ENCODE measurements around the gene PCDHA8.
"Not testable (repeated sequence)": the region's sequence is repeated elsewhere in the genome, so short reads cannot be mapped to it uniquely, and the experiment has no call there.

Gene PCDHA8

DNA sequence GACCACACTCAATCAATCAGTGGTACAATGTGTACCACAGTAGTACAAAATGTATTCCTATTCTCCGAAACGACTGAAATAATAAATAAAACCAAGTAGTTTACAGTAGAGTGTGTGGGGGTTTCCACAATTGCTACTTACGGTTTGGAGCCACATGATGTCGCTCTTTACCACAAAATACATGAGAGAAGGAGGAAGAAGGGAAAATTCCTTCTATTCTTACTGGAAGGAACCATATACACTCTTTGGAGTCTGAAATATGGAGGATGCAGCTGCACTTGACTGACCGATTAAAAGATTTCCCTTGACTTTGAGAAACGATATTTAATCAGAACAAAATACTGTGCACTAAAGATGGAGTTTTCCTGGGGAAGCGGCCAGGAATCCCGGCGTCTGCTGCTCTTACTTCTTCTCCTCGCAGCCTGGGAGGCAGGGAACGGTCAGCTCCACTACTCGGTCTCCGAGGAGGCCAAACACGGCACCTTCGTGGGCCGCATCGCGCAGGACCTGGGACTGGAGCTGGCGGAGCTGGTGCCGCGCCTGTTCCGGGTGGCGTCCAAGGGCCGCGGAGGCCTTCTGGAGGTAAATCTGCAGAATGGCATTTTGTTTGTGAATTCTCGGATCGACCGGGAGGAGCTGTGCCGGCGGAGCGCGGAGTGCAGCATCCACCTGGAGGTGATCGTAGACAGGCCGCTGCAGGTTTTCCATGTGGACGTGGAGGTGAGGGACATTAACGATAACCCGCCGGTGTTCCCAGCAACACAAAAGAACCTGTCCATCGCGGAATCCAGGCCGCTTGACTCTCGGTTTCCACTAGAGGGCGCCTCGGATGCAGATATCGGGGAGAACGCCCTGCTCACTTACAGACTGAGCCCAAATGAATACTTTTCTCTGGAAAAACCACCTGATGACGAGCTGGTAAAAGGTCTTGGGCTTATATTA is 33.9 kb upstream of the PCDHA8 start, which contains the start of gene PCDHA4:
Gene PCDHA4, plus strand, starts transcription at position 235 of the 942 bp plus-strand sequence.
- Histone ChIP-seq H3K9ac (ENCODE audit: low read length) (no peak within 1 kb of the TSS), H3K4me1 (ENCODE audit: insufficient read depth, low read length) (no peaks in the 10 kb centered on the region), H3K4me3 (ENCODE audit: low read depth in 1 of 2, low read length in 2 of 2) (peak within 1 kb of the TSS in 1 of 2 donors; percentile 35), H3K36me3 (ENCODE audit: insufficient read depth, low read length) (no peaks in the 10 kb centered on the region), H3K27me3 (ENCODE audit: control insufficient read depth in 1 of 2, insufficient read depth in 2 of 2, low read length in 2 of 2) (no peaks in the 10 kb centered on the region), H3K9me3 (ENCODE audit: low read length) (no peaks in the 10 kb centered on the region), H3K27ac (ENCODE audit: low read depth, low read length) (no peak within 1 kb of the TSS)

- H3K4me1 ChIP-seq (ENCODE audit: insufficient read depth, low read length); H3K36me3 ChIP-seq (ENCODE audit: insufficient read depth, low read length); H3K9me3 ChIP-seq (ENCODE audit: low read length); H3K9ac ChIP-seq (ENCODE audit: low read length); H3K27ac ChIP-seq (ENCODE audit: low read depth, low read length); H3K27me3 ChIP-seq (ENCODE audit: control insufficient read depth in 1 of 2, insufficient read depth in 2 of 2, low read length in 2 of 2); H3K4me3 ChIP-seq (ENCODE audit: low read depth in 1 of 2, low read length in 2 of 2): not testable (repeated sequence)
Observed at GRCh38 chr5:140808241-140808888, 32.6 kb upstream of the PCDHA8 start.

- H3K9me3 ChIP-seq (ENCODE audit: low read length) = no peaks in the 10 kb centered on the region
- H3K9ac ChIP-seq (ENCODE audit: low read length) = no peak overlapping the region
- H3K27ac ChIP-seq (ENCODE audit: low read depth, low read length) = no peak overlapping the region
- no peak overlapping the region for H3K4me3 ChIP-seq (ENCODE audit: low read depth in 1 of 2, low read length in 2 of 2)
- H3K36me3 ChIP-seq (ENCODE audit: insufficient read depth, low read length) = no peaks in the 10 kb centered on the region
- no peaks in the 10 kb centered on the region for H3K27me3 ChIP-seq (ENCODE audit: control insufficient read depth in 1 of 2, insufficient read depth in 2 of 2, low read length in 2 of 2)
- H3K4me1 ChIP-seq (ENCODE audit: insufficient read depth, low read length) = no peaks in the 10 kb centered on the region
Observed at GRCh38 chr5:140808889-140809291, 32.1 kb upstream of the PCDHA8 start.

GRCh38 chr5:140821375-140822280 is 19.4 kb upstream of the PCDHA8 start, which contains the start of gene PCDHA5:
TSS of gene PCDHA5 (plus strand) at chr5:140821613.
- no peak within 1 kb of the TSS for H3K27ac ChIP-seq (ENCODE audit: low read depth, low read length)
- no peaks in the 10 kb centered on the region for H3K36me3 ChIP-seq (ENCODE audit: insufficient read depth, low read length)
- H3K4me1 ChIP-seq (ENCODE audit: insufficient read depth, low read length) = no peaks in the 10 kb centered on the region
- no peak within 1 kb of the TSS for H3K4me3 ChIP-seq (ENCODE audit: low read depth in 1 of 2, low read length in 2 of 2)
- peaks cover 5% of the 10 kb centered on the region for H3K9me3 ChIP-seq (ENCODE audit: low read length)
- no peaks in the 10 kb centered on the region for H3K27me3 ChIP-seq (ENCODE audit: control insufficient read depth in 1 of 2, insufficient read depth in 2 of 2, low read length in 2 of 2)
- no peak within 1 kb of the TSS for H3K9ac ChIP-seq (ENCODE audit: low read length)

- Histone ChIP-seq H3K9me3 (ENCODE audit: low read length) (peaks cover 5% of the 10 kb centered on the region), H3K36me3 (ENCODE audit: insufficient read depth, low read length) (no peaks in the 10 kb centered on the region), H3K27me3 (ENCODE audit: control insufficient read depth in 1 of 2, insufficient read depth in 2 of 2, low read length in 2 of 2) (no peaks in the 10 kb centered on the region)
Observed at GRCh38 chr5:140822281-140822629, 18.7 kb upstream of the PCDHA8 start.

DNA sequence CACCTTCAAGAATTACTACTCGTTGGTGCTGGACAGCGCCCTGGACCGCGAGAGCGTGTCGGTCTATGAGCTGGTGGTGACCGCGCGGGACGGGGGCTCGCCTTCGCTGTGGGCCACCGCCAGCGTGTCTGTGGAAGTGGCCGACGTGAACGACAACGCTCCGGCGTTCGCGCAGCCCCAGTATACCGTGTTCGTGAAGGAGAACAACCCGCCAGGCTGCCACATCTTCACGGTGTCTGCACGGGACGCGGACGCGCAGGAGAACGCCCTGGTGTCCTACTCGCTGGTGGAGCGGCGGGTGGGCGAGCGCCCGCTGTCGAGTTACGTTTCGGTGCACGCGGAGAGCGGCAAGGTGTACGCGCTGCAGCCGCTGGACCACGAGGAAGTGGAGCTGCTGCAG is 18.0 kb upstream of the PCDHA8 start:
- H3K36me3 ChIP-seq (ENCODE audit: insufficient read depth, low read length); H3K9ac ChIP-seq (ENCODE audit: low read length); H3K27me3 ChIP-seq (ENCODE audit: control insufficient read depth in 1 of 2, insufficient read depth in 2 of 2, low read length in 2 of 2); H3K4me1 ChIP-seq (ENCODE audit: insufficient read depth, low read length); H3K4me3 ChIP-seq (ENCODE audit: low read depth in 1 of 2, low read length in 2 of 2); H3K9me3 ChIP-seq (ENCODE audit: low read length); H3K27ac ChIP-seq (ENCODE audit: low read depth, low read length): not testable (repeated sequence)

More at GRCh38 chr5:140822281-140822629, 18.7 kb upstream of the PCDHA8 start:
- H3K9ac ChIP-seq (ENCODE audit: low read length) = no peak overlapping the region
- H3K4me1 ChIP-seq (ENCODE audit: insufficient read depth, low read length) = no peaks in the 10 kb centered on the region
- H3K4me3 ChIP-seq (ENCODE audit: low read depth in 1 of 2, low read length in 2 of 2) = no peak overlapping the region
- no peak overlapping the region for H3K27ac ChIP-seq (ENCODE audit: low read depth, low read length)

DNA sequence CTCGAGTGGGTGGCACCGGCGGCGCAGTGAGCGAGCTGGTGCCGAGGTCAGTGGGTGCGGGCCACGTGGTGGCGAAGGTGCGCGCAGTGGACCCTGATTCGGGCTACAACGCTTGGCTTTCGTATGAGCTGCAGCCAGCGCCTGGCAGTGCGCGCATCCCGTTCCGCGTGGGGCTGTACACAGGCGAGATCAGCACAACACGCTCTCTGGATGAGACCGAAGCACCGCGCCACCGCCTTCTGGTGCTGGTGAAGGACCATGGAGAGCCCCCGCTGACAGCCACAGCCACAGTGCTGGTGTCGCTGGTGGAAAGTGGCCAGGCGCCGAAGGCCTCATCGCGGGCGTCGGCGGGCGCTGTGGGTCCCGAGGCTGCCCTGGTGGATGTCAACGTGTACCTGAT is 17.5 kb upstream of the PCDHA8 start:
- Histone ChIP-seq H3K27ac (ENCODE audit: low read depth, low read length) (no peak overlapping the region), H3K4me1 (ENCODE audit: insufficient read depth, low read length) (no peaks in the 10 kb centered on the region), H3K27me3 (ENCODE audit: control insufficient read depth in 1 of 2, insufficient read depth in 2 of 2, low read length in 2 of 2) (no peaks in the 10 kb centered on the region), H3K36me3 (ENCODE audit: insufficient read depth, low read length) (no peaks in the 10 kb centered on the region), H3K4me3 (ENCODE audit: low read depth in 1 of 2, low read length in 2 of 2) (no peak overlapping the region), H3K9me3 (ENCODE audit: low read length) (peaks cover 5% of the 10 kb centered on the region), H3K9ac (ENCODE audit: low read length) (no peak overlapping the region)

DNA sequence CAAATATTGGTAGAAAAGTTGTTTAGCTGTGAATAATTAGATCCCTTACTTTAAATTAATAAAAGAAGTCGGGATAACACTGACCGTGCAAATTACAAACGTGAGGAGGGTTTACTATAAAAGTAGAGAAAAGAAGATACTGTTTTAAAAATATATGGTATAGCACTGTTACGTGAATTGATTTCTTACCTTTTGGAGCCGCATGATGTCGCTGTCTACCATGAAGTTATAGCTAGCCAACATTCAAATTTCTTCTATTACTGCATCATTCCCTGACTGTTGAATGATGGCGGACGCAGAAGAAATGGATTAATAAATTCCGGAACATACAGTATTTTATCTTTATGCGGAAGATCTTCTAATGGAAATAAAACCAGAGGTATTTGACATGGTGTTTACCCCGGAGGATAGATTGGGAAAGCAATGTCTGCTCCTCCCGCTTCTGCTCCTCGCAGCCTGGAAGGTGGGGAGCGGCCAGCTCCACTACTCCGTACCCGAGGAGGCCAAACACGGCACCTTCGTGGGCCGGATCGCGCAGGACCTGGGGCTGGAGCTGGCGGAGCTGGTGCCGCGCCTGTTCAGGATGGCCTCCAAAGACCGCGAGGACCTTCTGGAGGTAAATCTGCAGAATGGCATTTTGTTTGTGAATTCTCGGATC is 13.2 kb upstream of the PCDHA8 start, which contains the start of gene PCDHA6:
Gene PCDHA6, plus strand, starts transcription at position 257 of the 658 bp plus-strand sequence. Its CDS starts 132 bp downstream, at position 389.
- Histone ChIP-seq H3K4me3 (ENCODE audit: low read depth in 1 of 2, low read length in 2 of 2) (no peak within 1 kb of the TSS), H3K36me3 (ENCODE audit: insufficient read depth, low read length) (no peaks in the 10 kb centered on the region), H3K9ac (ENCODE audit: low read length) (no peak within 1 kb of the TSS), H3K27ac (ENCODE audit: low read depth, low read length) (no peak within 1 kb of the TSS), H3K9me3 (ENCODE audit: low read length) (peaks cover 6% of the 10 kb centered on the region), H3K4me1 (ENCODE audit: insufficient read depth, low read length) (no peaks in the 10 kb centered on the region), H3K27me3 (ENCODE audit: control insufficient read depth in 1 of 2, insufficient read depth in 2 of 2, low read length in 2 of 2) (no peaks in the 10 kb centered on the region)

DNA sequence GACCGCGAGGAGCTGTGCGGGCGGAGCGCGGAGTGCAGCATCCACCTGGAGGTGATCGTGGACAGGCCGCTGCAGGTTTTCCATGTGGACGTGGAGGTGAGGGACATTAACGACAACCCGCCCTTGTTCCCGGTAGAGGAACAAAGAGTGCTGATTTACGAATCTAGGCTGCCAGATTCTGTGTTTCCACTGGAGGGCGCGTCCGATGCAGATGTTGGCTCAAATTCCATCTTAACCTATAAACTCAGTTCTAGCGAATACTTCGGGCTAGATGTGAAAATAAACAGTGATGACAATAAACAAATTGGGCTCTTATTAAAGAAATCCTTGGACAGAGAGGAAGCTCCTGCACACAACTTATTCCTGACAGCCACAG is 12.6 kb upstream of the PCDHA8 start:
- H3K36me3 ChIP-seq (ENCODE audit: insufficient read depth, low read length) = no peaks in the 10 kb centered on the region
- no peak overlapping the region for H3K4me3 ChIP-seq (ENCODE audit: low read depth in 1 of 2, low read length in 2 of 2)
- H3K27me3 ChIP-seq (ENCODE audit: control insufficient read depth in 1 of 2, insufficient read depth in 2 of 2, low read length in 2 of 2) = no peaks in the 10 kb centered on the region
- no peak overlapping the region for H3K9ac ChIP-seq (ENCODE audit: low read length)
- H3K27ac ChIP-seq (ENCODE audit: low read depth, low read length) = no peak overlapping the region
- H3K4me1 ChIP-seq (ENCODE audit: insufficient read depth, low read length) = no peaks in the 10 kb centered on the region
- H3K9me3 ChIP-seq (ENCODE audit: low read length) = peaks cover 6% of the 10 kb centered on the region

GRCh38 chr5:140829511-140830501 is 11.2 kb upstream of the PCDHA8 start:
- not testable (repeated sequence) for H3K27me3 ChIP-seq (ENCODE audit: control insufficient read depth in 1 of 2, insufficient read depth in 2 of 2, low read length in 2 of 2); H3K4me1 ChIP-seq (ENCODE audit: insufficient read depth, low read length); H3K4me3 ChIP-seq (ENCODE audit: low read depth in 1 of 2, low read length in 2 of 2); H3K9me3 ChIP-seq (ENCODE audit: low read length); H3K36me3 ChIP-seq (ENCODE audit: insufficient read depth, low read length); H3K27ac ChIP-seq (ENCODE audit: low read depth, low read length); H3K9ac ChIP-seq (ENCODE audit: low read length)
